Epithelial cell of esophagus (primary cell): Measurements from ENCODE around the gene TRIO.

Experiments
- DNase-seq: peaks from one replicate; pipeline ENCODE4 v3.0.0; 2010; ENCODE audit warnings: low read depth
- H3K4me3 ChIP-seq: 2 replicates; pipeline ENCODE4 v1.5.1; 2011; ENCODE audit warnings: mild to moderate bottlenecking, low read length, control low read depth
- CTCF ChIP-seq: IDR thresholded peaks from 2 replicates; pipeline ENCODE4 v1.5.1; 2011; ENCODE audit warnings: low read depth, mild to moderate bottlenecking, low read length, control low read depth, inconsistent platforms; ENCODE audit not compliant: insufficient read depth; ENCODE audit errors: missing control alignments

Gene TRIO

GRCh38 chr5:14506140-14506538 lies 363.0 kb downstream of the TRIO start:
- no peak for DNase-seq
- no peak overlapping the region for H3K4me3 ChIP-seq
- no peak for TF ChIP-seq CTCF

- no peak overlapping the region for H3K4me3 ChIP-seq
- DNase-seq = no peak
- TF ChIP-seq CTCF = no peak
These were observed 363.5 kb downstream of the TRIO start for GRCh38 chr5:14506661-14507060.

- no peak for DNase-seq
- H3K4me3 ChIP-seq = no peak overlapping the region
- no peak for TF ChIP-seq CTCF
These were observed 364.2 kb downstream of the TRIO start for GRCh38 chr5:14507156-14507941.

- DNase-seq = no peak
- no peak overlapping the region for H3K4me3 ChIP-seq
- no peak for TF ChIP-seq CTCF
These were observed 364.9 kb downstream of the TRIO start for GRCh38 chr5:14508046-14508445.

GRCh38 chr5:14509556-14509955 lies 366.4 kb downstream of the TRIO start:
- DNase-seq = no peak
- TF ChIP-seq CTCF = no peak
- no peak overlapping the region for H3K4me3 ChIP-seq

- DNase-seq = no peak
- TF ChIP-seq CTCF = no peak
- no peak overlapping the region for H3K4me3 ChIP-seq
These were observed 367.1 kb downstream of the TRIO start for GRCh38 chr5:14510156-14510734.

- no peak for TF ChIP-seq CTCF
- no peak for DNase-seq
- no peak overlapping the region for H3K4me3 ChIP-seq
These were observed 367.7 kb downstream of the TRIO start for GRCh38 chr5:14510880-14511279.
